ENCODE measurements around the gene PRF1.
"Not testable (repeated sequence)": the region's sequence is repeated elsewhere in the genome, so short reads cannot be mapped to it uniquely, and the experiment has no call there.

Gene PRF1

DNA sequence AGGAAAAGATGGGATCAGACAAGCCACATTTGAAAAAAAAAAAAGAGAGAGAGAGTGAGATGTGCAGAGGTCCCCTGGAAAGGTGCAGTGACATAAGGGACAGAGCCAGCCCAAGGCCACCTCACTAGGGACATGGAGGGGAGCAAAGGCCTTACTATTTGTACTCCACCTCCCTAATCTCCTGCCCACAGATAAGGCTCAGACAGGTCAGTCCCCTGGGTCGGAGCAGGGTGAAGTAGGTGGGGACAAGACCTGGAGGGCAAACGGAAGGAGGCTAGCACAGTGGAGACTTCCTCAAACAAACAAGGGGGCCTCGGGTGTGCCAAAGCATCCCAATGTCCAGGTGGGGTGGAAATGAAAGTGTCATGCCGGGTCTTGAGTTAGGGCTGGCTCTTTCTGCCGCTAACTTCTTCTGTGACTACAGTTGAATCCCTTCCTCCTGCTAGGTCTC is 7.0 kb downstream of the PRF1 start:
- in situ Hi-C loops (cut with HindIII; ENCODE audit: low sequenced_read_pairs) = no loop called here

GRCh38 chr10:70594161-70594560 is 8.4 kb downstream of the PRF1 start:
- in situ Hi-C loops (cut with HindIII; ENCODE audit: low sequenced_read_pairs) = no loop called here

DNA sequence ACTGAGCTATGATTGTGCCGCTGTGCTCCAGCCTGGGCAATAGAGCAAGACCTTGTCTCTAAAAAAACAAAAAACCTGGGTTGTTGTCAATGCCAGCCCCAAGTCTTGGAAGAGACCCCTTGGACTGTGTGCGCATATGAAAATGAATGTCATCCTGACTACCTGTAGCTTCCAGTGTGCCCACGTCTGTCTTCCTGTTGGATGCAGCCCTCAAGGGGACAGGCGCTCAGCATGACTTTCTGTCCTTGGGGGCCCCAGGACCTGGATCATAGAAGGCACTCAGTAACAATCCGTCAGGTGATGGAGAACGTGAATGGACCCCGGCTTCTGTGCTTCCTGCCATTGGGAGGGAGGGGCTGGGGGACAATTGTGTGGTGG is 9.0 kb downstream of the PRF1 start:
- in situ Hi-C loops (cut with HindIII; ENCODE audit: low sequenced_read_pairs) = no loop called here

GRCh38 chr10:70592746-70593512 is 9.6 kb downstream of the PRF1 start:
- in situ Hi-C loops (cut with HindIII; ENCODE audit: low sequenced_read_pairs) = no loop called here

GRCh38 chr10:70592186-70592735 is 10.3 kb downstream of the PRF1 start:
- in situ Hi-C loops (cut with HindIII; ENCODE audit: low sequenced_read_pairs) = no loop called here

DNA sequence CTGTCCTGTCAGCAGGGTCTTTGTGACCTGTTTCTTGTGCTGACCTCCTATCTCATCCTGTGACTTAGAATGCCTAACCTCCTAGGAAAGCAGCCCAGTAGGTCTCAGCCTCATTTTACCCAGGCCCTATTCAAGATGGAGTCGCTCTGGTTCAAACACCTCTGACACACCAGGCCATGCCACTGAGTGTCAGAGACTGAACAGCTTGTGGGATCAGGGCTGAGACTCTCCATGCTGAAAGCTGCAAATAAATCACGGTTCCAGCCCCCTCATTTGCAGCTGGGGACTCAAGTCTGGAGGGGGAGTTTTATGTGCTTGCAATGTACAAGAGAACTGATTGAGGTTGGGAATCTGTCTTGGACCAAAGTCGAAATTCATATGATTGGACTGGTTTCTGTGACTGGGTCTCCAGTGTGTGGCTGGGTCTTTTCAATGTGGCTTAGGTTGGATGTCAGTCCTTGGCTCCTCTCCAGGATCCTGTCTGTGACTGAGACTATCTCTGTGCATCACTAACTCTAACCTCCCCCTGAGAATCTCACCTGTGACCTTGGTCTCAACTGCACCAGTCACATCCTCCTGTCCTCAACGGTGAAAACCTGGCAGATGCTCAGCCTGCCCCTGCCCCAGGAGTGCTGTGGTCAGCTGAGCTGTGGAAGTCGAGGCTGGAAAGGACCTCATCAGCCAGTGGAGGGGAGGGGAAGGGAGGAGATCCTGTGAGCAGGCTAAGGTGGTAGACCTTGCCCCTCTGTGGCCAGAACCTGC is 11.7 kb downstream of the PRF1 start:
- in situ Hi-C loops (cut with HindIII; ENCODE audit: low sequenced_read_pairs) = no loop called here

DNA sequence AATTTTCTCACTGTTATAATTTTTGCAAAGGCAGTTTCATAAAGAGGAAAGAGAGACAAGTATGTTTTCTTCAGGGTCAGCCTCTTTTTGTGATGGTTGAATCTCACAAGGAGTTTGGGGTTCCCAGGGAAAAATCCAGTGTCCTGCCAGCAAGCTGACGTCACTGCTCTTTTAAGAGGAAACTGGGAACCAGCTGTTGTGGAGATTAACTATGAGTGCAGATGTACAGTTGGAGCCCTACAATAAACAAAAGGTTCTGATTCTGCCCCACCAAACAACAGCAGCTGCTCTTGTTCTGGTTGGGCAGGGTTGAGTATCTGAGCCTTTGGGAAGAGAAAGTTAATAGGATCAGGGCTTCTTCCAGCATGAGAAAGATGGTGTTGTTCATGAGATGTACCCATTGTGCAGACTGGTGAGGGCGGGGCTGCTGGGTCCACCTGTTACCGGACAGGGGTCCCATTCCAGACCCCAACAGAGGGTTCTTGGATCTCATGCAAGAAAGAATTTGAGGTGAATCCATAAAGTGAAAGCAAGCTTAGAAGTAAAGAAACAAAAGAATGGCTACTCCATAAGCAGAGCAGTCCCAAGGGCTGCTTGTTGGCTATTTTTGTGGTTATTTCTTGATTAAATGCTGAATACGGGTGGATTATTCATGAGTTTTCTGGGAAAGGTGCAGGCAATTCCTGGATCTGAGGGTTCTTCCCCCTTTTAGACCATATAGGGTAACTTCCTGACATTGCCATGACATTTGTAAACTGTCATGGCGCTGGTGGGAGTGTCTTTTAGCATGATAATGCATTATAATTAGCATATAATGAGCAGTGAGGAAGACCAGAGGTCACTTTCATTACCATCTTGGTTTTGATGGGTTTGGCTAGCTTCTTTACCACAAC is 12.5 kb downstream of the PRF1 start:
- in situ Hi-C loops (cut with HindIII; ENCODE audit: low sequenced_read_pairs) = no loop called here

- in situ Hi-C loops (cut with HindIII; ENCODE audit: low sequenced_read_pairs) = no loop called here
Measured at GRCh38 chr10:70588859-70589570, 13.5 kb downstream of the PRF1 start.

- in situ Hi-C loops (cut with HindIII; ENCODE audit: low sequenced_read_pairs) = no loop called here
Measured at GRCh38 chr10:70588255-70588654, 14.3 kb downstream of the PRF1 start.

DNA sequence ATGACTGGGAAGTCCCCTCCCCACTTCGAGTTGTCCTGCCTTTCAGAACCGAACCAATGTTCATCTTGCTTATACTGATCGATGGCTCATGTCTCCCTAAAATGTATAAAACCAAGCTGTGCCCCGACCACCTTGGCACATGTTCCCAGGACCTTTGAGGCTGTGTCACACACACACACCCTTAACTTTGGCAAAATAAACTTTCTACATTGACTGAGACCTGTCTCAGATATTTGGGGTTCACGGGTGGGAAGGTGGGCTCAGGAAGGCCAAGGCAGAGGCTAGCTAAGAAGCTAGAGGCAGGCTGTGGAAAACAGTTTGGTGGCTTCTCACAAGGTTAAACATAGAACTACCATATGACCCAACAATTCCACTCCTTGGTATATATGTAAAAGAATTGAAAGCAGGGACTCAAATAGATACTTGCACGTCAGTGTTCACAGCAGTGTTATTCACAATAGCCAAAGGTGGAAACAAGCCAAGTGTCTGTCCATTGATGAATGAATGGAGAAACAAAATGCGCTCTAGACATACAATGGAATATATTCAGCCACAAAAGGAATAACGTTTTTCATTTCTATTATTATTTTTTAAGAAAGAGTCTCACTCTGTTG is 15.4 kb downstream of the PRF1 start:
- in situ Hi-C loops (cut with HindIII; ENCODE audit: low sequenced_read_pairs) = no loop called here

GRCh38 chr10:70586348-70586930 is 16.1 kb downstream of the PRF1 start:
- in situ Hi-C loops (cut with HindIII; ENCODE audit: low sequenced_read_pairs) = no loop called here

GRCh38 chr10:70585578-70586169 is 16.9 kb downstream of the PRF1 start:
- in situ Hi-C loops (cut with HindIII; ENCODE audit: low sequenced_read_pairs) = no loop called here

- in situ Hi-C loops (cut with HindIII; ENCODE audit: low sequenced_read_pairs) = no loop called here
Measured at GRCh38 chr10:70584909-70585544, 17.5 kb downstream of the PRF1 start.

- in situ Hi-C loops (cut with HindIII; ENCODE audit: low sequenced_read_pairs) = no loop called here
Measured at GRCh38 chr10:70584366-70584765, 18.2 kb downstream of the PRF1 start.

DNA sequence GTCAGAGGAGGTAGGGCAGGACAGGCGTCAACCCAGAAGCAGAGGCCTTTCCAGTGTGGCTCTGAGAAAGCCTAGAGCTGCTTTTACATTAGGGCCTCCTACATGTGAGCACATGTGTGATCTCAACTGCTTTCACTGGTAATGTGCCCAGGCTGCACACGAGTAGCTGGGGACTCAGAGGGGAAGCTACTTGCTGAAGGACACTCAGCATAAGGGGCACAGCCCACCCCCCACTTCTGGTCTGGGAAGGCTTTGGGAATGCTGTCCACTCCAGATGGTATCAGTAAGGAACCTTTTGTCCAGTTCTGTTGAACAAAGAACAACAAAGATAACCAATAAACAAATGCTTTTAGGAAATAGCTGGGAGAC is 18.9 kb downstream of the PRF1 start:
- in situ Hi-C loops (cut with HindIII; ENCODE audit: low sequenced_read_pairs) = no loop called here

GRCh38 chr10:70582793-70583668 is 19.5 kb downstream of the PRF1 start:
- in situ Hi-C loops (cut with HindIII; ENCODE audit: low sequenced_read_pairs) = no loop called here

- in situ Hi-C loops (cut with HindIII; ENCODE audit: low sequenced_read_pairs) = not testable (repeated sequence)
Measured at GRCh38 chr10:70581176-70581575, 21.4 kb downstream of the PRF1 start.
